T-helper 2 cell treated with Interferon-gamma antibody and Interleukin-4, amounts not matched to agents 5 μg/mL and 100 μg/mL, for 36 hours (primary cell): ENCODE data around the gene ATP8A1.
"Not testable (repeated sequence)": the region's sequence is repeated elsewhere in the genome, so short reads cannot be mapped to it uniquely, and the experiment has no call there.

Experiments used
- DNase-seq: peaks from one replicate; pipeline ENCODE4 v3.0.0; 2021; ENCODE audit warnings: low spot score
- H3K27ac Mint-ChIP-seq: one replicate; pipeline ENCODE4 v1.8.0; 2021; ENCODE audit warnings: mild to moderate bottlenecking, mixed read lengths
- H3K27me3 Mint-ChIP-seq: one replicate; pipeline ENCODE4 v1.8.0; 2021; ENCODE audit warnings: low read depth, mixed read lengths
- H3K36me3 Mint-ChIP-seq: one replicate; pipeline ENCODE4 v1.8.0; 2021; ENCODE audit warnings: low read depth, mixed read lengths
- H3K4me1 Mint-ChIP-seq: one replicate; pipeline ENCODE4 v1.8.0; 2021; ENCODE audit warnings: low read depth, mixed read lengths
- H3K4me3 Mint-ChIP-seq: one replicate; pipeline ENCODE4 v1.8.0; 2022; ENCODE audit warnings: mild to moderate bottlenecking, moderate library complexity, mixed read lengths
- H3K9me3 Mint-ChIP-seq: one replicate; pipeline ENCODE4 v1.8.0; 2021; ENCODE audit warnings: mixed read lengths

The ATP8A1 gene

GRCh38 chr4:42656679-42656943, 294 bp downstream of the ATP8A1 start:
- peaks cover 9% of the 10 kb centered on the region for H3K9me3 Mint-ChIP-seq
- H3K36me3 Mint-ChIP-seq: peaks cover 19% of the 10 kb centered on the region
- H3K4me3 Mint-ChIP-seq: peak overlapping the region; percentile 95
- peaks cover 33% of the 10 kb centered on the region for H3K4me1 Mint-ChIP-seq
- H3K27me3 Mint-ChIP-seq: peaks cover 3% of the 10 kb centered on the region
- peak overlapping the region; percentile 93 for H3K27ac Mint-ChIP-seq
- DNase-seq: no peak

GRCh38 chr4:42655921-42656678, 805 bp downstream of the ATP8A1 start:
- H3K4me3 Mint-ChIP-seq: peak overlapping the region; percentile 95
- peak overlapping the region; percentile 93 for H3K27ac Mint-ChIP-seq
- H3K27me3 Mint-ChIP-seq: peaks cover 3% of the 10 kb centered on the region
- H3K9me3 Mint-ChIP-seq: peaks cover 9% of the 10 kb centered on the region
- DNase-seq: peak; percentile 33
- H3K36me3 Mint-ChIP-seq: peaks cover 22% of the 10 kb centered on the region
- H3K4me1 Mint-ChIP-seq: peaks cover 33% of the 10 kb centered on the region

GRCh38 chr4:42655269-42655637, 1.7 kb downstream of the ATP8A1 start:
- Mint-ChIP-seq H3K36me3 (peaks cover 26% of the 10 kb centered on the region), H3K27me3 (peaks cover 2% of the 10 kb centered on the region), H3K4me1 (peaks cover 33% of the 10 kb centered on the region), H3K27ac (peak overlapping the region; percentile 93), H3K9me3 (peaks cover 9% of the 10 kb centered on the region), H3K4me3 (peak overlapping the region; percentile 95)
- no peak for DNase-seq

GRCh38 chr4:42654631-42655268, 2.2 kb downstream of the ATP8A1 start:
- peaks cover 9% of the 10 kb centered on the region for H3K9me3 Mint-ChIP-seq
- peak overlapping the region; percentile 95 for H3K4me3 Mint-ChIP-seq
- H3K27ac Mint-ChIP-seq: peak overlapping the region; percentile 93
- DNase-seq: peak; percentile 42
- H3K4me1 Mint-ChIP-seq: peaks cover 33% of the 10 kb centered on the region
- H3K27me3 Mint-ChIP-seq: no peaks in the 10 kb centered on the region
- peaks cover 25% of the 10 kb centered on the region for H3K36me3 Mint-ChIP-seq

GRCh38 chr4:42653626-42654560, 3.0 kb downstream of the ATP8A1 start:
- Mint-ChIP-seq H3K9me3 (peaks cover 9% of the 10 kb centered on the region), H3K36me3 (peaks cover 25% of the 10 kb centered on the region), H3K4me3 (peak overlapping the region; percentile 95), H3K27me3 (no peaks in the 10 kb centered on the region), H3K4me1 (peaks cover 33% of the 10 kb centered on the region), H3K27ac (peak overlapping the region; percentile 93)
- no peak for DNase-seq

- not testable (repeated sequence) for H3K9me3 Mint-ChIP-seq, H3K4me3 Mint-ChIP-seq, DNase-seq, H3K27me3 Mint-ChIP-seq, H3K27ac Mint-ChIP-seq
- H3K36me3 Mint-ChIP-seq: peaks cover 25% of the 10 kb centered on the region
- H3K4me1 Mint-ChIP-seq: peaks cover 26% of the 10 kb centered on the region
These were observed 4.2 kb downstream of the ATP8A1 start for GRCh38 chr4:42652529-42653231.

- Mint-ChIP-seq H3K27ac (no peak overlapping the region), H3K4me1 (peaks cover 26% of the 10 kb centered on the region), H3K27me3 (no peaks in the 10 kb centered on the region), H3K36me3 (peaks cover 25% of the 10 kb centered on the region), H3K4me3 (no peak overlapping the region), H3K9me3 (peaks cover 9% of the 10 kb centered on the region)
- no peak for DNase-seq
These were observed 7.0 kb downstream of the ATP8A1 start for GRCh38 chr4:42649870-42650269.

- peaks cover 14% of the 10 kb centered on the region for H3K36me3 Mint-ChIP-seq
- peaks cover 2% of the 10 kb centered on the region for H3K9me3 Mint-ChIP-seq
- DNase-seq: no peak
- peaks cover 26% of the 10 kb centered on the region for H3K4me1 Mint-ChIP-seq
- no peaks in the 10 kb centered on the region for H3K27me3 Mint-ChIP-seq
- H3K4me3 Mint-ChIP-seq: no peak overlapping the region
- no peak overlapping the region for H3K27ac Mint-ChIP-seq
These were observed 9.8 kb downstream of the ATP8A1 start for GRCh38 chr4:42646999-42647541.

GRCh38 chr4:42646013-42646784, 10.7 kb downstream of the ATP8A1 start:
- Mint-ChIP-seq H3K4me1 (peaks cover 34% of the 10 kb centered on the region), H3K27ac (no peak overlapping the region), H3K27me3 (no peaks in the 10 kb centered on the region), H3K9me3 (no peaks in the 10 kb centered on the region), H3K4me3 (no peak overlapping the region), H3K36me3 (peaks cover 12% of the 10 kb centered on the region)
- no peak for DNase-seq

- Mint-ChIP-seq H3K4me1 (peaks cover 41% of the 10 kb centered on the region), H3K4me3 (no peak overlapping the region), H3K36me3 (peaks cover 6% of the 10 kb centered on the region), H3K27ac (no peak overlapping the region), H3K27me3 (no peaks in the 10 kb centered on the region), H3K9me3 (no peaks in the 10 kb centered on the region)
- no peak for DNase-seq
These were observed 12.0 kb downstream of the ATP8A1 start for GRCh38 chr4:42644897-42645296.

- Mint-ChIP-seq H3K27me3 (no peaks in the 10 kb centered on the region), H3K27ac (no peak overlapping the region), H3K4me3 (no peak overlapping the region), H3K9me3 (no peaks in the 10 kb centered on the region), H3K4me1 (peaks cover 48% of the 10 kb centered on the region), H3K36me3 (peaks cover 6% of the 10 kb centered on the region)
- DNase-seq: no peak
These were observed 13.2 kb downstream of the ATP8A1 start for GRCh38 chr4:42643685-42644084.

GRCh38 chr4:42642845-42643615, 13.9 kb downstream of the ATP8A1 start:
- no peak overlapping the region for H3K4me3 Mint-ChIP-seq
- no peaks in the 10 kb centered on the region for H3K27me3 Mint-ChIP-seq
- no peak for DNase-seq
- H3K36me3 Mint-ChIP-seq: peaks cover 6% of the 10 kb centered on the region
- no peaks in the 10 kb centered on the region for H3K9me3 Mint-ChIP-seq
- peaks cover 50% of the 10 kb centered on the region for H3K4me1 Mint-ChIP-seq
- no peak overlapping the region for H3K27ac Mint-ChIP-seq
